Measurements from ENCODE around the gene EXOC6B.

EXOC6B gene

DNA sequence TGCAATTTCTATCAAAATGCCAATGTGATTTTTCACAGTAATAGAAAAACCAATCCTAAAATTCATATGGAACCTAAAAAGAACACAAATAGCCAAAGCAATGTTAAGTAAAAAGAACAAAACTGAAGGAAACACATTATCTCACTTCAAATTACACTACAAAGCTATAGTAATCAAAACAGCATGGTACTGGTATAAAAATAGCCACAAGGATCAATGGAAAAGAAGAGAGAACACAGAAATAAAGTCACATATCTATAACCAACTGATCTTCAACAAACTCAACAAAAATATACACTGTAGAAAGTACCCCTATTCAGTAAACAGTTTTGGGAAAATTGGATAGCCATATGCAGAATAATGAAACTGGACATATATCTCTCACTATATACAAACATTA lies 426.0 kb downstream of the EXOC6B start:
- CTCF ChIA-PET = no interaction called here
- no peak for DNase-seq (ENCODE audit: extremely low spot score)
- TF ChIP-seq, protein P1, sequence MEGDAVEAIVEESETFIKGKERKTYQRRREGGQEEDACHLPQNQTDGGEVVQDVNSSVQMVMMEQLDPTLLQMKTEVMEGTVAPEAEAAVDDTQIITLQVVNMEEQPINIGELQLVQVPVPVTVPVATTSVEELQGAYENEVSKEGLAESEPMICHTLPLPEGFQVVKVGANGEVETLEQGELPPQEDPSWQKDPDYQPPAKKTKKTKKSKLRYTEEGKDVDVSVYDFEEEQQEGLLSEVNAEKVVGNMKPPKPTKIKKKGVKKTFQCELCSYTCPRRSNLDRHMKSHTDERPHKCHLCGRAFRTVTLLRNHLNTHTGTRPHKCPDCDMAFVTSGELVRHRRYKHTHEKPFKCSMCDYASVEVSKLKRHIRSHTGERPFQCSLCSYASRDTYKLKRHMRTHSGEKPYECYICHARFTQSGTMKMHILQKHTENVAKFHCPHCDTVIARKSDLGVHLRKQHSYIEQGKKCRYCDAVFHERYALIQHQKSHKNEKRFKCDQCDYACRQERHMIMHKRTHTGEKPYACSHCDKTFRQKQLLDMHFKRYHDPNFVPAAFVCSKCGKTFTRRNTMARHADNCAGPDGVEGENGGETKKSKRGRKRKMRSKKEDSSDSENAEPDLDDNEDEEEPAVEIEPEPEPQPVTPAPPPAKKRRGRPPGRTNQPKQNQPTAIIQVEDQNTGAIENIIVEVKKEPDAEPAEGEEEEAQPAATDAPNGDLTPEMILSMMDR (IDR thresholded peaks at IDR 0.05; ENCODE audit: control extremely low read depth, extremely low read depth, low read depth, missing control alignments) = no peak
- POLR2A ChIA-PET = no interaction called here

DNA sequence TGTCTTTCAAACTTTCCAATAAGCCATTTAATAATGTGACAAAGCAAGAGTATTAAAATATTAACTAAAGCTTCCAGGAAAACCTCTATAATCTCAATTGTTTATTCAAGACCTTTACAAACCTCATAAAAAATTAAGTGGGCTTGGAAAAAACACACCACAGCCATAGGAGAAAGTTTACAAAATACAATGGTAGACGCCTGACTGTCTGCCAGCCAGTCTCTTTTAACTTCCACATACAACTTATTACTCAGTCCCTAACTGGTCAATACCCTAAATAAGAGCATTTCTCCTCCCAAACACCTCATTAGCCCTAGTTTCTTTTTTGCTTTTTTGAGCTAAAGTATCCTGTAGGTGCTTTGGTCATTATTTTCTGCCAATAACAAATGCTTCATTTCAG lies 430.7 kb downstream of the EXOC6B start:
- ChIA-PET CTCF (no interaction called here), POLR2A (no interaction called here)
- no peak for DNase-seq (ENCODE audit: extremely low spot score)
- TF ChIP-seq, protein P1 (IDR thresholded peaks at IDR 0.05; ENCODE audit: control extremely low read depth, extremely low read depth, low read depth, missing control alignments) = no peak

DNA sequence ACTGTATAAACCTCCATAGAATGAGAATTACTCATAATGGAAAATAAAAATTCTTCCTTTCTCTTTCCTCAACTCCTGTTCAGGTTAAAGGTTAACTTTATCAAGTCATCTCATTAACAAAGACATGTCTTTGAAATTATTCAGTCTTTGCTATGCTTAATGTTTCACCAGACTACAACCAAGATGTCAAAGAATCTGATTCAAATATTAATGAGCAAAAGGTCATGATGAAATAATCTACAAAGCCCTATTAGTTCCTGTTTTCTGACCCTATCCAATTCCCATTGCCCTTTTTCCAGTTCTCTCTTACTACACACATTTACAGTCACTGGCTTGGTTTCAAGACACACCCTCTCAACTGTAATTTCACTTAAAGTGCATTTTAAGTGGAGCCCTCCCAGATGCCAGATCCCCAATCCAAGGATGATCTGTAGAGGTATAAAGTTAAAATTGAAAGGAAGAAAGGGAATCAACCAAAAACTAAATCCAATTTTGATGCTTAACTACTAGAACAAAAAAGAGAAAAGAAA lies 431.2 kb downstream of the EXOC6B start:
- CTCF ChIA-PET = no interaction called here
- POLR2A ChIA-PET = no interaction called here
- DNase-seq (ENCODE audit: extremely low spot score) = no peak
- TF ChIP-seq, protein P1 (IDR thresholded peaks at IDR 0.05; ENCODE audit: control extremely low read depth, extremely low read depth, low read depth, missing control alignments) = no peak

DNA sequence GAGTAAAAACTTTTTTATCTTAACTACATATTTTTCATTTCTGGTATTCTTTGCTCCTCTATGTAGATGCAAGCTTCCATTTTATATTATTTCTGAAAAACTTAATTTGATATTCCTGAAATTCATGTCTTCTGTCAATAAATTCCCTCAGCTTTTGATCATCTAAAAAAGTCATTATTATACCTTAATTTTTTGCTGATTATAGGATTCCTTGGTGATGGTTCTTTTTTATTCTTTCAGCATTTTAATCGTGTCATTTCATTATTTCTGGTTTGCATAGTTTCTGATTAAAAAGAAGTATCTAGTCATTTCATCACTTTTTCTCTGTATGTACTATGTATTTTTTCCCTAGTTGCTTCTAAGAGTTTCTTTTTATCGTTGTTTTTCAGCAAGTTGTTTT lies 436.4 kb downstream of the EXOC6B start:
- CTCF ChIA-PET = no interaction called here

DNA sequence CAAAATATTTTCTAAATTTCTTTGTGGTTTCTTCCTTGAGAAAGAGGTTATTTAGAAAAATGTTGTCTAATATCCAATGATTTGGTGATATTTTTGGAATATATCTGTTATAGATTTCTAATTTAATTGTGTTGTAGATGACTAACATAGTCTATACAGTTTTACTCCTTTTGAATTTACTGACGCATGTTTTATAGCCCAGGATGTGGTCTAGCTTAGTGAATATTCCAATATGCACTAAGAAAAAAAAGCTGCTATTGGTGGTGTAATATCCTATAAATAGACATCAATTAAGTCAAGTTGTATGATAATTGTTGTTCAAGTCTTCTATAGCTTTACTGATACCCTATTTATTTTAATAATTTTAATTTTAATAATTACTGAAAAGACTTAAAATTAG lies 437.6 kb downstream of the EXOC6B start:
- TF ChIP-seq, protein P1 (IDR thresholded peaks at IDR 0.05; ENCODE audit: control extremely low read depth, extremely low read depth, low read depth, missing control alignments) = no peak
- ChIA-PET CTCF (interaction anchor here (1.7 kb wide), 1 partner anchor 39 kb away, joined by 4 read pairs; no protein-coding TSS in a partner anchor), POLR2A (no interaction called here)
- no peak for DNase-seq (ENCODE audit: extremely low spot score)

More for the DNA sequence above, 436.4 kb downstream of the EXOC6B start:
- POLR2A ChIA-PET = no interaction called here
- TF ChIP-seq, protein P1 (IDR thresholded peaks at IDR 0.05; ENCODE audit: control extremely low read depth, extremely low read depth, low read depth, missing control alignments) = no peak
- no peak for DNase-seq (ENCODE audit: extremely low spot score)

DNA sequence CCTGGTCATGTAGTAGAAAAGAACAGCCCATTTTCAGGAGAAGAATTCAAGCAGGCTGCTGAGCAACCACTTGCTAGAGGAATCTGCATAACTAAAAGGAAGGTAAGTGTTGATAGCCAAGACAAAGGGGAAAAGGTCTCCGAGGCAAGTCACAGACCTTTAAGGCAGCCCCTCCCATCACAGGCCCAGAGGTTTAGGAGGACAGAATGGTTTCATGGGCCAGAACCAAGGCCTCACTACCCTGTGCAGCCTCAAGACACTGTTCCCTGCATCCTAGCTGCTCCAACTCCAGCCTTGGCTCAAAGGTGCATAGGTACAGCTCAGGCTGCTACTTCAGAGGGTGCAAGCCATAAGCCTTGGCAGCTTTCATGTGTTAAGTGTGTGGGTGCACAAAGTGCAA lies 439.5 kb downstream of the EXOC6B start:
- CTCF ChIA-PET = interaction anchor here (1.4 kb wide), 1 partner anchor 24 kb away, joined by 3 read pairs; no protein-coding TSS in a partner anchor
- no peak for DNase-seq (ENCODE audit: extremely low spot score)
- POLR2A ChIA-PET = no interaction called here
- TF ChIP-seq, protein P1 (IDR thresholded peaks at IDR 0.05; ENCODE audit: control extremely low read depth, extremely low read depth, low read depth, missing control alignments) = no peak

Data from GM10248 (cell line).